ENCODE results near the gene FAM83D. TPM values are rescaled to one million over a fixed set of nuclear protein-coding genes. Genes with fewer than 3 reads are reported as not detected.

Gene FAM83D
- total and polyA plus RNA-seq, 7 donors, result 0.11 to 0.32 (median 0.12) TPM; not detected in 3

- Histone ChIP-seq H3K27me3 (ENCODE audit: insufficient read depth in 3 of 3, low read length in 2 of 3) (no peaks in the 10 kb centered on the region), H3K4me3 (no peak overlapping the region), H3K36me3 (ENCODE audit: insufficient read depth in 1 of 2, low read depth in 1 of 2) (peaks cover 14 to 40% of the 10 kb centered on the region in 2 donors), H3K9me3 (no peaks in the 10 kb centered on the region), H3K4me1 (peaks cover 4% of the 10 kb centered on the region), H3K27ac (no peak overlapping the region)
- intact Hi-C loops (cut with DNase I), result no loop called here
- 52 to 77% (median 60%) methylated on average over 6 of the region's 6 CpGs for WGBS, 3 donors
- ATAC-seq (no peak), DNase-seq (no peak)
- no peak for TF ChIP-seq CTCF (IDR thresholded peaks at IDR 0.05)
Observed at GRCh38 chr20:38968090-38968489, 41.9 kb downstream of the FAM83D start.

- Histone ChIP-seq H3K4me1 (no peaks in the 10 kb centered on the region), H3K27me3 (ENCODE audit: insufficient read depth in 3 of 3, low read length in 2 of 3) (no peaks in the 10 kb centered on the region), H3K36me3 (ENCODE audit: insufficient read depth in 1 of 2, low read depth in 1 of 2) (peaks cover 14 to 49% of the 10 kb centered on the region in 2 donors), H3K27ac (no peak overlapping the region), H3K4me3 (no peak overlapping the region), H3K9me3 (no peaks in the 10 kb centered on the region)
- WGBS, 3 donors, result 75 to 79% (median 77%) methylated on average over 4 of the region's 4 CpGs
- intact Hi-C loops (cut with DNase I), result loop anchor here in 1 of 2 donors (10.0 kb wide), 1 partner anchor 65 kb away; no protein-coding TSS in a partner anchor
- DNase-seq (no peak), ATAC-seq (no peak)
- TF ChIP-seq CTCF (IDR thresholded peaks at IDR 0.05), result no peak
Observed at GRCh38 chr20:38969708-38970107, 43.5 kb downstream of the FAM83D start.

- ATAC-seq (no peak), DNase-seq (no peak)
- no peaks in the 10 kb centered on the region for H3K4me1 ChIP-seq
- H3K27ac ChIP-seq, result no peak overlapping the region
- peaks cover 14 to 45% of the 10 kb centered on the region in 2 donors for H3K36me3 ChIP-seq (ENCODE audit: insufficient read depth in 1 of 2, low read depth in 1 of 2)
- intact Hi-C loops (cut with DNase I), result loop anchor here in 1 of 2 donors (10.0 kb wide), 1 partner anchor 64 kb away; no protein-coding TSS in a partner anchor
- TF ChIP-seq CTCF (IDR thresholded peaks at IDR 0.05), result no peak
- H3K27me3 ChIP-seq (ENCODE audit: insufficient read depth in 3 of 3, low read length in 2 of 3), result no peaks in the 10 kb centered on the region
- H3K4me3 ChIP-seq, result no peak overlapping the region
- no peaks in the 10 kb centered on the region for H3K9me3 ChIP-seq
- WGBS, 3 donors, result 91 to 100% (median 97%) methylated on average over 1 of the region's 1 CpG
Observed at GRCh38 chr20:38970302-38970701, 44.1 kb downstream of the FAM83D start.

- ATAC-seq (no peak), DNase-seq (no peak)
- Histone ChIP-seq H3K27me3 (ENCODE audit: insufficient read depth in 3 of 3, low read length in 2 of 3) (no peaks in the 10 kb centered on the region), H3K36me3 (ENCODE audit: insufficient read depth in 1 of 2, low read depth in 1 of 2) (peaks cover 14 to 55% of the 10 kb centered on the region in 2 donors), H3K27ac (no peak overlapping the region), H3K9me3 (no peaks in the 10 kb centered on the region), H3K4me1 (no peaks in the 10 kb centered on the region), H3K4me3 (no peak overlapping the region)
- intact Hi-C loops (cut with DNase I), result loop anchor here in 1 of 2 donors (10.0 kb wide), 1 partner anchor 62 kb away; no protein-coding TSS in a partner anchor
- TF ChIP-seq CTCF (IDR thresholded peaks at IDR 0.05), result no peak
Observed at GRCh38 chr20:38973107-38973506, 46.9 kb downstream of the FAM83D start.

GRCh38 chr20:38973645-38974044 lies 47.4 kb downstream of the FAM83D start:
- no peak overlapping the region for H3K4me3 ChIP-seq
- H3K4me1 ChIP-seq, result no peaks in the 10 kb centered on the region
- 51 to 73% (median 68%) methylated on average over 5 of the region's 5 CpGs for WGBS, 3 donors
- no peak for ATAC-seq
- no peaks in the 10 kb centered on the region for H3K27me3 ChIP-seq (ENCODE audit: insufficient read depth in 3 of 3, low read length in 2 of 3)
- no peaks in the 10 kb centered on the region for H3K9me3 ChIP-seq
- no peak overlapping the region for H3K27ac ChIP-seq
- intact Hi-C loops (cut with DNase I), result loop anchor here in 1 of 2 donors (10.0 kb wide), 1 partner anchor 61 kb away; no protein-coding TSS in a partner anchor
- no peak for DNase-seq
- H3K36me3 ChIP-seq (ENCODE audit: insufficient read depth in 1 of 2, low read depth in 1 of 2), result peaks cover 14 to 54% of the 10 kb centered on the region in 2 donors
- no peak for TF ChIP-seq CTCF (IDR thresholded peaks at IDR 0.05)

Data from psoas muscle (tissue), 8 donors.